ENCODE measurements around the gene SERTAD1.

DNA sequence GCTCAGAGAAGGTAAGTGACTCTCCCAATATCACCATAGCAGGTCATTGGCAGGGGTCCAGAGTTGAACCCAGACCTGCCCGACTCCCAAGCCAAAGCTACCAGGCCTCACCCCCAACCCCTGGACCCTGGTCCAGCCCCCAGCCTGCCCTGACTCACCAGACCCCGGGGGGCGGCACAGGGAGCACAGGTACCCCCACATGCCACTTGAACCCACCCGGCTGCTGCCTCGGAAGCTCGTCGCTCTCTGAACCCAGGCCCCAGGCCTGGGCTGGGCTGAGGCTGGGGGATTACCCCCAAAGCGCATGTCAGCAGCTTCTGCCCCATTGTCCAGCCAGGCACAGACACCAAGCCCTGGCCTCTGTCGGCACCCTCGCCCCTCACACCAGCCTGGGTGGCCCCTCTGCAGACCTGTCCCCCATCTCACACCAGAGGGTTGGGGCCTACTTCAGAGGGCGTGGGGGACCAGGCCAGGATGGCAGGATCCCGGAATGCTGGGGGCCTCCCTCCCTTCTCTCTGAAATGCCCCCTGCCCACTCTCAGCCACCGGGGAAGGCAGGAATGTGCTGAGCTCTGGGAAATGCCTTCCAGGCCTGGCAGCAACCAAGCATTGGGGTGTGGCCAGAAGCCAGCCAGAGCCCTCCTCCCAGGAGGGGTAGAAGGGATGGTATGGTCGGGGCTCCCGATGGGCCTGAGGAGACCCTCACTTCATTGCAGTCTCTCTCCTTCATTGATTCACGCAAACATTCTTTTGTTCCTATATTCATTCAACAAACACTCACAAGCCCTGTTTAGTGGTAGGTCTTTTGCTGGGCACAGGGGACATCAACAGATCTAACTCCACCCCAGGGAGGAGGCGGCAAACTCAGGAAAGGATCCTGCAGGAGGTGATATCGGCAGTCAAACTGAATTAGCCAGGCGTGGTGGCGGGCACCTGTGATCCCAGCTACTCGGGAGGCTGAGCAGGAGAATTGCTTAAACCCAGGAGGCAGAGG lies 11.0 kb downstream of the SERTAD1 start:
- TF ChIP-seq, protein P1, sequence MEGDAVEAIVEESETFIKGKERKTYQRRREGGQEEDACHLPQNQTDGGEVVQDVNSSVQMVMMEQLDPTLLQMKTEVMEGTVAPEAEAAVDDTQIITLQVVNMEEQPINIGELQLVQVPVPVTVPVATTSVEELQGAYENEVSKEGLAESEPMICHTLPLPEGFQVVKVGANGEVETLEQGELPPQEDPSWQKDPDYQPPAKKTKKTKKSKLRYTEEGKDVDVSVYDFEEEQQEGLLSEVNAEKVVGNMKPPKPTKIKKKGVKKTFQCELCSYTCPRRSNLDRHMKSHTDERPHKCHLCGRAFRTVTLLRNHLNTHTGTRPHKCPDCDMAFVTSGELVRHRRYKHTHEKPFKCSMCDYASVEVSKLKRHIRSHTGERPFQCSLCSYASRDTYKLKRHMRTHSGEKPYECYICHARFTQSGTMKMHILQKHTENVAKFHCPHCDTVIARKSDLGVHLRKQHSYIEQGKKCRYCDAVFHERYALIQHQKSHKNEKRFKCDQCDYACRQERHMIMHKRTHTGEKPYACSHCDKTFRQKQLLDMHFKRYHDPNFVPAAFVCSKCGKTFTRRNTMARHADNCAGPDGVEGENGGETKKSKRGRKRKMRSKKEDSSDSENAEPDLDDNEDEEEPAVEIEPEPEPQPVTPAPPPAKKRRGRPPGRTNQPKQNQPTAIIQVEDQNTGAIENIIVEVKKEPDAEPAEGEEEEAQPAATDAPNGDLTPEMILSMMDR (IDR thresholded peaks at IDR 0.05; ENCODE audit: low read length): no peak
- TF ChIP-seq EZH2 (optimal IDR thresholded peaks at IDR 0.05; ENCODE audit: low read depth, low read length) (no peak), EZH2phosphoT487 (IDR thresholded peaks at IDR 0.05; ENCODE audit: low read length) (no peak)

Data from MM.1S (cell line).